ENCODE measurements around the gene PDLIM7. TPM values are rescaled to one million over a fixed set of nuclear protein-coding genes. Genes with fewer than 3 reads are reported as not detected.

Gene PDLIM7
- total and polyA plus RNA-seq, 2 donors (not counting 3 experiments of a cell fraction or from before 2014, with no cell fraction given), result 314 to 318 TPM

DNA sequence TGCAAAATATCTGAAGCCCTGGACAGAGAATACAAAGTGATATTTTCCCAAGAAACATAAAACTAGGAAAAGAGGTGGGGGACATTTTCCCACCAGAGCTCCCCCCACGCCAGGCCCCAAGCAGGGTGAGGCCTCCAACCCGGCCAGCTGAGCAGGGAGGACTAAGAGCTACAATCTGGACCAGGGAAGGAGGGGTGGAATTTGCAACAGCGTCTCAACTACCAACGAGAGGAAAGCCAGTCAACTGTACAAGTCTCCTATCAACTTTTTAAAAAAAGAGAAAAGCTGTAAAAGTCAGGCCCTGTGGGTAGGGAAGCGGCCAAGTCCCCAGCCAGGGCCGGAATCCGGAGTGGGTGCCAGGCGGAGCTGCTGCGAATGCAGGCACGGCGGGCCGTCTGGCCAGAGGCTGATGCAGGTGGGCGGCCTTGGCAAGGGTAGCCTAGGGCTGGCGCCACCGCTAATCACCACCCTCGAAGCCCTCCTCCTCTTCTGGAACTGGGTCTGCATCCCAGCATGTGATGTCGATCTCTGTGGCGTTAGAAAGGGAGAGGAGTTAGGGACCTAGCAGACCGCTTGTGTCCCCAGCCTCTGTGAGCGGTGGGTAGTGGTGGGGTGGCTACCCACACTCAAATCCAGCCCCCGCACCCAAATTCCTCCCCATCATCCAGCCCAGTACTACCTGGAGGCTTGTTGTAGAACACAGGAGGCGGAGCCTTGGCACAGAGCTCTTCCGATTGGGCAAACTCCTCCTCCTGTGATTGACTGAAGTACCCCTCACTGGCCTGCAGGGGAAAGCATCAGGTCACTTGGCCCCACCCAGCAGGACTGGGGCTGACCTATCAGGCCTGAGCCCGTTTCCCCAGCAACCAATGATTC is 40.2 kb downstream of the PDLIM7 start:
- Histone ChIP-seq H3K27ac (ENCODE audit: insufficient read depth, low read depth, low read length) (no peak overlapping the region), H3K36me3 (ENCODE audit: control insufficient read depth in 2 of 2, extremely low read depth in 1 of 2, insufficient read depth in 2 of 2, low read length in 2 of 2) (peaks cover 7 to 35% of the 10 kb centered on the region in 2 experiments), H3K9ac (replicated peaks; ENCODE audit: extremely low read depth, insufficient read depth, low read length) (no peak overlapping the region), H3K79me2 (ENCODE audit: control insufficient read depth, insufficient read depth, low read length) (peaks cover 3% of the 10 kb centered on the region), H3K27me3 (ENCODE audit: control insufficient read depth in 2 of 2, insufficient read depth in 2 of 2, low read length in 2 of 2) (no peaks in the 10 kb centered on the region), H2AFZ (ENCODE audit: low read depth, low read length) (no peak overlapping the region), H3K4me2 (ENCODE audit: insufficient read depth, low read length) (no peak overlapping the region), H3K4me1 (ENCODE audit: control insufficient read depth, extremely low read depth, insufficient read depth, low read length) (peaks cover 36% of the 10 kb centered on the region), H3K4me3 (replicated peaks in 1 of 3; ENCODE audit: insufficient read depth in 1 of 3, low read depth in 1 of 3, low read length in 3 of 3) (no peak overlapping the region), H3K9me3 (replicated peaks; ENCODE audit: control insufficient read depth, insufficient read depth, low read length) (no peaks in the 10 kb centered on the region), H4K20me1 (replicated peaks; ENCODE audit: control insufficient read depth, extremely low read depth, insufficient read depth, low read length) (no peaks in the 10 kb centered on the region), H3K9me1 (replicated peaks; ENCODE audit: control insufficient read depth, extremely low read depth, insufficient read depth, low read length) (no peaks in the 10 kb centered on the region)
- TSS peak; percentile 56 for BruUV-seq (replicated peaks)
- dilution Hi-C loops (cut with MboI; ENCODE audit: extremely low pct_ligation_motif_present, low sequenced_read_pairs) (no loop called here), intact Hi-C loops (cut with micrococcal nuclease) (loop anchor here (1.0 kb wide), 2 partner anchors 15 to 37 kb away; no protein-coding TSS in a partner anchor)
- FAIRE-seq (peak; percentile 98), DNase-seq (ENCODE audit: low read depth, low spot score) (peak; percentile 95)
- no peak for TF ChIP-seq MYC (IDR thresholded peaks at IDR 0.05; ENCODE audit: low read depth, low read length)
- TF ChIP-seq FOS (IDR thresholded peaks at IDR 0.05; ENCODE audit: borderline replicate concordance, insufficient read depth, low read length), result no peak
- no peak for TF ChIP-seq POLR2A (IDR thresholded peaks at IDR 0.05; ENCODE audit: low read depth, low read length)
- TF ChIP-seq, protein P1, sequence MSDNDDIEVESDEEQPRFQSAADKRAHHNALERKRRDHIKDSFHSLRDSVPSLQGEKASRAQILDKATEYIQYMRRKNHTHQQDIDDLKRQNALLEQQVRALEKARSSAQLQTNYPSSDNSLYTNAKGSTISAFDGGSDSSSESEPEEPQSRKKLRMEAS (IDR thresholded peaks at IDR 0.05; ENCODE audit: insufficient read depth, insufficient read length), result no peak
- TF ChIP-seq JUN (IDR thresholded peaks at IDR 0.05; ENCODE audit: borderline replicate concordance, insufficient read depth, insufficient read length, low read depth), result no peak
- no peak for TF ChIP-seq EZH2 (IDR thresholded peaks at IDR 0.05; ENCODE audit: borderline replicate concordance, low read depth, low read length, severe bottlenecking)
- TF ChIP-seq CTCF (IDR thresholded peaks at IDR 0.05; ENCODE audit: extremely low read depth in 1 of 2, insufficient read depth in 1 of 2, low read depth in 1 of 2, low read length in 2 of 2), result peak; percentile 56 to 73
- POLR2A ChIA-PET, result interaction anchor here (0.7 to 1.2 kb wide), 6 partner anchors 15 to 66 kb away, joined by 3 to 6 read pairs (median 4); partner anchors contain the start of gene PDLIM7
- CTCF ChIA-PET, result interaction anchor here (0.6 to 6.6 kb wide), 22 partner anchors 9 to 323 kb away, joined by 3 to 57 read pairs (median 4); partner anchors contain the start of genes DBN1, GRK6, LMAN2 and NSD1
